Neural crest cell (in vitro differentiated cells): ENCODE data around the gene CCL27. TPM values are rescaled to one million over a fixed set of nuclear protein-coding genes. Genes with fewer than 3 reads are reported as not detected.

Source experiments
- DNase-seq: peaks from one replicate; pipeline ENCODE4 v3.0.0; 2021; ENCODE audit warnings: low read depth, mixed read lengths, low spot score
- H3K27ac Mint-ChIP-seq: one replicate; pipeline ENCODE4 v1.8.0; 2021; ENCODE audit warnings: mild to moderate bottlenecking, mixed read lengths; ENCODE audit not compliant: unreplicated experiment
- H3K27me3 Mint-ChIP-seq: 2 replicates; pipeline ENCODE4 v1.8.0; 2021; ENCODE audit warnings: low read depth, mild to moderate bottlenecking, mixed read lengths
- H3K36me3 Mint-ChIP-seq: 2 replicates; pipeline ENCODE4 v1.8.0; 2021; ENCODE audit warnings: low read depth, mild to moderate bottlenecking, mixed read lengths
- H3K4me1 Mint-ChIP-seq: 2 replicates; pipeline ENCODE4 v1.8.0; 2021; ENCODE audit warnings: mixed read lengths
- H3K4me3 Mint-ChIP-seq: one replicate; pipeline ENCODE4 v1.8.0; 2021; ENCODE audit warnings: mild to moderate bottlenecking, mixed read lengths
- H3K9me3 Mint-ChIP-seq: 2 replicates; pipeline ENCODE4 v1.8.0; 2021; ENCODE audit warnings: mixed read lengths
- CTCF ChIP-seq: fragments of 200-600 bp; sonication (generic); conservative IDR thresholded peaks from 2 replicates; pipeline ENCODE4 v1.5.0; 2021; ENCODE audit warnings: antibody characterized with exemption, mild to moderate bottlenecking
- total RNA-seq: library from RNA; stranded (reverse); gene quantifications from 2 replicates; pipeline ENCODE4 v1.2.1, GENCODE V29; 2021

CCL27 gene
- total RNA-seq, 1 donor from 2014 or later = 0.86 TPM

- Mint-ChIP-seq H3K9me3 (no peaks in the 10 kb centered on the region), H3K36me3 (no peaks in the 10 kb centered on the region), H3K4me1 (peaks cover 4% of the 10 kb centered on the region), H3K27ac (no peak within 1 kb of the TSS), H3K27me3 (no peaks in the 10 kb centered on the region), H3K4me3 (no peak within 1 kb of the TSS)
- no peak for TF ChIP-seq CTCF
- DNase-seq = no peak
These were observed 28.8 kb upstream of the CCL27 start, which contains the start of gene CCL19 for GRCh38 chr9:34690983-34691935. Gene CCL19 (minus strand): TSS chr9:34691276. CDS start chr9:34691139, 137 bp downstream.

- TF ChIP-seq CTCF = no peak
- H3K27ac Mint-ChIP-seq = no peak overlapping the region
- no peaks in the 10 kb centered on the region for H3K27me3 Mint-ChIP-seq
- no peaks in the 10 kb centered on the region for H3K9me3 Mint-ChIP-seq
- H3K4me3 Mint-ChIP-seq = no peak overlapping the region
- no peak for DNase-seq
- H3K36me3 Mint-ChIP-seq = no peaks in the 10 kb centered on the region
- peaks cover 4% of the 10 kb centered on the region for H3K4me1 Mint-ChIP-seq
These were observed 27.1 kb upstream of the CCL27 start for GRCh38 chr9:34689512-34689911.

- H3K27ac Mint-ChIP-seq = no peak overlapping the region
- H3K36me3 Mint-ChIP-seq = no peaks in the 10 kb centered on the region
- DNase-seq = no peak
These were observed 26.6 kb upstream of the CCL27 start for GRCh38 chr9:34689116-34689470.

GRCh38 chr9:34688329-34689115 lies 26.1 kb upstream of the CCL27 start:
- H3K4me3 Mint-ChIP-seq = no peak overlapping the region
- H3K4me1 Mint-ChIP-seq = peaks cover 4% of the 10 kb centered on the region
- no peak for TF ChIP-seq CTCF
- no peak overlapping the region for H3K27ac Mint-ChIP-seq
- no peak for DNase-seq
- H3K36me3 Mint-ChIP-seq = no peaks in the 10 kb centered on the region
- H3K27me3 Mint-ChIP-seq = no peaks in the 10 kb centered on the region
- no peaks in the 10 kb centered on the region for H3K9me3 Mint-ChIP-seq

More at GRCh38 chr9:34689116-34689470, 26.6 kb upstream of the CCL27 start:
- Mint-ChIP-seq H3K4me3 (no peak overlapping the region), H3K4me1 (peaks cover 4% of the 10 kb centered on the region), H3K27me3 (no peaks in the 10 kb centered on the region), H3K9me3 (no peaks in the 10 kb centered on the region)
- no peak for TF ChIP-seq CTCF

- no peak for DNase-seq
- no peaks in the 10 kb centered on the region for H3K36me3 Mint-ChIP-seq
- no peak overlapping the region for H3K4me3 Mint-ChIP-seq
- H3K4me1 Mint-ChIP-seq = peaks cover 4% of the 10 kb centered on the region
- H3K27ac Mint-ChIP-seq = peak overlapping the region; percentile 58
- no peak for TF ChIP-seq CTCF
- no peaks in the 10 kb centered on the region for H3K27me3 Mint-ChIP-seq
- no peaks in the 10 kb centered on the region for H3K9me3 Mint-ChIP-seq
These were observed 25.0 kb upstream of the CCL27 start for GRCh38 chr9:34687276-34688030.
